ENCODE data around the gene SDK1. TPM values are rescaled to one million over a fixed set of nuclear protein-coding genes. Genes with fewer than 3 reads are reported as not detected.

The SDK1 gene
- total and polyA plus RNA-seq, 2 of the 8 experiments (the other 6 are each of a cell fraction or from before 2014, with no cell fraction given): 3.3 to 7.2 TPM

DNA sequence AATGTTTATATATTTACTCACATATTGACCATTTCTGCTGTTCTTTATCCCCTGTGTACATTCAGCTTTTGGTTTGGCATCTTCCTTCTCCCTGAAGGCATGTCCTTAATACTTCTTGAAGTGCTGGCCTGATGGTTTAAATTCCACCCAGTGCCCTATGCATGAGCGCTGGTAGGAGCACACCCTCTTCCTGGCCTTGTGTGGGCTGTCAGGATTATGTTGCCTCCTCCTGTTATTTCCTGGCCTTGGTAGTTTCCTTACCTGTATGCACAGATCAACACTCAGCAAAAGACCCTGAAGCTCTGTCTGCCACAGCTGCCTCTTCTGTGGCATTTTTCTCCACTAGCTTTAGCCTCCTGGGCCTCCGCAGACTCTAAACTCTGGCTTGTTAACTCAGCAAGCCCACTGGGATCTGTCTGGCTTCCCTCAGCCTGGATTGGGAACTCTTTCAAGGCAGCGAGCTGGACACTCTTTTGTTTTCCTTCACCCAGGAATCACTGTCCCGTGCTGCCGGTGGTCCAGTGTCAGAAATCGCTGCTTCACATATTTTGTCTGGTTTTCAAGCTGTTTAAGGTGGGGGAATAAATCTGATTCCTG, 595.2 kb downstream of the SDK1 start:
- Histone ChIP-seq H4K5ac (ENCODE audit: insufficient read length, low read depth, low read length) (no peak overlapping the region), H2BK120ac (replicated peaks; ENCODE audit: low read depth, low read length) (no peak overlapping the region), H4K20me1 (replicated peaks in 1 of 2; ENCODE audit: control insufficient read depth in 1 of 2, insufficient read depth in 2 of 2, low read length in 2 of 2) (no peaks in the 10 kb centered on the region), H3K27ac (ENCODE audit: low read depth, low read length) (no peak overlapping the region), H3K4me3 (ENCODE audit: extremely low read depth in 1 of 4, insufficient read depth in 2 of 4, low read depth in 3 of 4, low read length in 4 of 4) (no peak overlapping the region), H3K4me1 (replicated peaks in 1 of 4; ENCODE audit: control insufficient read depth in 3 of 4, insufficient read depth in 4 of 4, low read length in 3 of 4) (peaks cover 0 to 2% (median 0%) of the 10 kb centered on the region in 4 experiments; a peak in 1 of 7 replicates), H2BK12ac (ENCODE audit: low read depth, low read length) (no peak overlapping the region), H3K14ac (ENCODE audit: insufficient read length) (no peak overlapping the region), H3K56ac (replicated peaks; ENCODE audit: insufficient read length, low read depth, low read length) (no peak overlapping the region), H3K4me2 (ENCODE audit: insufficient read depth in 1 of 2, low read depth in 2 of 2, low read length in 2 of 2) (no peak overlapping the region), H3K23me2 (ENCODE audit: low read depth, low read length) (no peaks in the 10 kb centered on the region), H3K23ac (ENCODE audit: insufficient read length) (no peak overlapping the region), H3K9ac (replicated peaks in 1 of 4; ENCODE audit: extremely low read depth in 1 of 4, low read depth in 3 of 4, low read length in 3 of 4) (no peak overlapping the region), H2BK5ac (ENCODE audit: low read depth, low read length) (no peak overlapping the region), H3K18ac (ENCODE audit: extremely low read depth, low read length) (no peak overlapping the region), H2BK20ac (ENCODE audit: low read length) (no peak overlapping the region), H3K79me1 (ENCODE audit: low read depth, low read length) (no peaks in the 10 kb centered on the region), H3K79me2 (ENCODE audit: control insufficient read depth in 1 of 2, insufficient read depth in 2 of 2, low read length in 2 of 2) (no peaks in the 10 kb centered on the region), H3K4ac (replicated peaks; ENCODE audit: insufficient read length, low read depth, low read length) (no peak overlapping the region), H4K8ac (ENCODE audit: extremely low read depth, insufficient read depth, low read length) (no peak overlapping the region), H3K9me3 (ENCODE audit: insufficient read depth in 2 of 2, low read depth in 1 of 2, low read length in 1 of 2) (no peaks in the 10 kb centered on the region), H2BK15ac (ENCODE audit: low read length) (no peak overlapping the region), H3K36me3 (ENCODE audit: control insufficient read depth in 2 of 4, insufficient read depth in 4 of 4, low read length in 3 of 4) (no peaks in the 10 kb centered on the region), H3K27me3 (replicated peaks in 1 of 4; ENCODE audit: control insufficient read depth in 3 of 4, extremely low read depth in 1 of 4, insufficient read depth in 3 of 4, low read length in 3 of 4) (no peaks in the 10 kb centered on the region), H2AK5ac (ENCODE audit: low read depth, low read length) (no peak overlapping the region), H2AFZ (ENCODE audit: low read length) (no peak overlapping the region), H4K91ac (replicated peaks; ENCODE audit: insufficient read length, low read length) (no peak overlapping the region)
- FAIRE-seq: no peak
- ChIA-PET POLR2A (ENCODE audit: partially characterized antibody) (no interaction called here), CTCF (ENCODE audit: partially characterized antibody) (interaction anchor here (0.8 to 2.0 kb wide), 9 partner anchors 10 to 1013 kb away, joined by 3 to 6 read pairs (median 4); no protein-coding TSS in a partner anchor)
- DNase-seq (ENCODE audit: low read depth in 1 of 2, low spot score in 2 of 2): peak in 1 of 2 experiments; percentile 20
- 93% methylated on average over 6 of the region's 6 CpGs; no CpG with 5 or more reads in 1 of the 2 experiments for WGBS, 2 experiments (ENCODE audit: extremely low coverage in 1 of 2, insufficient coverage in 1 of 2, insufficient read length in 1 of 2, insufficient replicate concordance in 2 of 2, low coverage in 1 of 2, low lambda C conversion rate in 2 of 2, missing lambda C conversion rate in 1 of 2)
- TF ChIP-seq FOSL1 (IDR thresholded peaks at IDR 0.05; ENCODE audit: insufficient read depth, low read depth, low read length): no peak
